Activated CD8-positive, alpha-beta memory T cell treated with anti-CD3 and anti-CD28 coated beads, Interleukin-2, amount 50 U/mL, for 1 hour (primary cell): Measurements from ENCODE around the gene HBE1.
"Not testable (repeated sequence)": the region's sequence is repeated elsewhere in the genome, so short reads cannot be mapped to it uniquely, and the experiment has no call there.

Experiments used
- DNase-seq: peaks from one replicate; pipeline ENCODE4 v3.0.0-alpha.2; 2020; ENCODE audit errors: extremely low read depth

HBE1 gene

GRCh38 chr11:5253440-5253839 is 16.3 kb downstream of the HBE1 start:
- not testable (repeated sequence) for DNase-seq

- no peak for DNase-seq
These were observed 16.9 kb downstream of the HBE1 start for GRCh38 chr11:5252919-5253265.

GRCh38 chr11:5252192-5252918 is 17.4 kb downstream of the HBE1 start:
- DNase-seq = no peak

GRCh38 chr11:5251746-5252145 is 18.0 kb downstream of the HBE1 start:
- no peak for DNase-seq

- no peak for DNase-seq
These were observed 19.1 kb downstream of the HBE1 start for GRCh38 chr11:5250543-5251204.

- not testable (repeated sequence) for DNase-seq
These were observed 19.8 kb downstream of the HBE1 start, which contains the start of gene HBG1 for GRCh38 chr11:5249807-5250396. TSS of gene HBG1 (minus strand) at chr11:5249857. CDS start at chr11:5249804, 53 bp downstream.

GRCh38 chr11:5248498-5248897 is 21.2 kb downstream of the HBE1 start:
- not testable (repeated sequence) for DNase-seq

- DNase-seq = no peak
These were observed 22.1 kb downstream of the HBE1 start for GRCh38 chr11:5247472-5248192.

- DNase-seq = no peak
These were observed 22.8 kb downstream of the HBE1 start for GRCh38 chr11:5246772-5247471.

- DNase-seq = no peak
These were observed 24.6 kb downstream of the HBE1 start for GRCh38 chr11:5245155-5245554.

GRCh38 chr11:5243816-5244180 is 25.9 kb downstream of the HBE1 start:
- no peak for DNase-seq

- DNase-seq = no peak
These were observed 26.6 kb downstream of the HBE1 start for GRCh38 chr11:5242933-5243815.

- DNase-seq = no peak
These were observed 27.5 kb downstream of the HBE1 start for GRCh38 chr11:5242208-5242607.

- no peak for DNase-seq
These were observed 28.3 kb downstream of the HBE1 start for GRCh38 chr11:5241458-5241857.

- DNase-seq = no peak
These were observed 29.3 kb downstream of the HBE1 start for GRCh38 chr11:5240458-5240857.

GRCh38 chr11:5240056-5240455 is 29.7 kb downstream of the HBE1 start:
- DNase-seq = no peak

GRCh38 chr11:5239046-5239445 is 30.7 kb downstream of the HBE1 start:
- DNase-seq = no peak

GRCh38 chr11:5238486-5238885 is 31.3 kb downstream of the HBE1 start:
- no peak for DNase-seq

- DNase-seq = no peak
These were observed 32.3 kb downstream of the HBE1 start for GRCh38 chr11:5237420-5237819.

- DNase-seq = no peak
These were observed 34.2 kb downstream of the HBE1 start for GRCh38 chr11:5235364-5236095.
